Caco-2 (cell line): Measurements from ENCODE around the gene NFATC2. TPM values are rescaled to one million over a fixed set of nuclear protein-coding genes. Genes with fewer than 3 reads are reported as not detected.
"Not testable (repeated sequence)": the region's sequence is repeated elsewhere in the genome, so short reads cannot be mapped to it uniquely, and the experiment has no call there.

Experiments used
- BruUV-seq: library from RNA; stranded (reverse); fragments of 400-500 nt; replicated peaks from 2 replicates; lab custom pipeline; 2021; lab: Mats Ljungman, UMichigan
- CTCF ChIA-PET: fragments of 300-600 bp; sonication (Branson Sonifier 250); formaldehyde crosslinking; loops from one replicate; lab custom pipeline; 2022; ENCODE audit warnings: antibody characterized with exemption; lab: Charles Lee
- POLR2A ChIA-PET: fragments of 300-600 bp; sonication (Branson Sonifier 250); formaldehyde crosslinking; loops from one replicate; lab custom pipeline; 2022; ENCODE audit warnings: antibody characterized with exemption; lab: Charles Lee
- DNase-seq, 2 experiments: peaks; one replicate each; pipeline versions ENCODE4 v3.0.0 to v3.0.0-alpha.2; 2020 to 2022
- H3K27me3 ChIP-seq: replicated peaks from 2 replicates; pipeline ENCODE4 v1.6.0; 2011; ENCODE audit warnings: low read length; ENCODE audit not compliant: control insufficient read depth, insufficient read depth
- H3K36me3 ChIP-seq: 2 replicates; pipeline ENCODE4 v1.5.1; 2011; ENCODE audit warnings: low read length; ENCODE audit not compliant: control insufficient read depth, insufficient read depth
- H3K4me1 ChIP-seq: fragments of 250-450 bp; sonication (Bioruptor Pico); 2 replicates; pipeline ENCODE4 v1.5.1; 2020; ENCODE audit warnings: mild to moderate bottlenecking
- H3K4me3 ChIP-seq: 2 replicates; pipeline ENCODE4 v1.5.1; 2011; ENCODE audit warnings: low read depth, mild to moderate bottlenecking, control low read depth, low read length
- H3K9me3 ChIP-seq: fragments of 250-450 bp; sonication (Bioruptor Pico); 2 replicates; pipeline ENCODE4 v1.5.1; 2020; ENCODE audit warnings: mild to moderate bottlenecking, moderate library complexity
- H3K27ac Mint-ChIP-seq: one replicate; pipeline ENCODE4 v1.8.0; 2022; ENCODE audit warnings: mixed read lengths; ENCODE audit not compliant: unreplicated experiment
- H3K27me3 Mint-ChIP-seq: one replicate; pipeline ENCODE4 v1.8.0; 2022; ENCODE audit warnings: mixed read lengths; ENCODE audit not compliant: insufficient read depth, unreplicated experiment
- H3K36me3 Mint-ChIP-seq: one replicate; pipeline ENCODE4 v1.8.0; 2022; ENCODE audit warnings: mild to moderate bottlenecking, mixed read lengths; ENCODE audit not compliant: insufficient read depth, unreplicated experiment
- H3K4me1 Mint-ChIP-seq: one replicate; pipeline ENCODE4 v1.8.0; 2022; ENCODE audit warnings: low read depth, mixed read lengths; ENCODE audit not compliant: unreplicated experiment
- H3K4me3 Mint-ChIP-seq: one replicate; pipeline ENCODE4 v1.8.0; 2022; ENCODE audit warnings: mild to moderate bottlenecking, moderate library complexity, mixed read lengths; ENCODE audit not compliant: unreplicated experiment
- H3K9me3 Mint-ChIP-seq: one replicate; pipeline ENCODE4 v1.8.0; 2022; ENCODE audit warnings: mixed read lengths; ENCODE audit not compliant: unreplicated experiment
- intact Hi-C: fragments of 100-400 bp; cut with micrococcal nuclease; formaldehyde crosslinking; loops from one replicate; pipeline ENCODE4 v1.10.0; 2022; ENCODE audit not compliant: unreplicated experiment
- total RNA-seq: library from RNA; stranded (reverse); gene quantifications from 2 replicates; pipeline ENCODE4 v1.2.3, GENCODE V29; 2022
- TF ChIP-seq, protein P1 (sequence below), 2 experiments: fragments of 200-600 bp in 1 of 2; IDR thresholded peaks; 1 replicate in 1 of 2; 2 replicates in 1 of 2; pipeline versions ENCODE4 v1.5.1 to v1.8.0; 2011 to 2022; ENCODE audit warnings: antibody characterized with exemption in 1 of 2, control low read depth in 1 of 2, inconsistent platforms in 1 of 2, low read depth in 1 of 2, low read length in 1 of 2, mild to moderate bottlenecking in 1 of 2, moderate library complexity in 1 of 2; ENCODE audit not compliant: insufficient read depth in 1 of 2, severe bottlenecking in 1 of 2, unreplicated experiment in 1 of 2

Gene NFATC2
- total RNA-seq, 1 experiment from 2014 or later, result 20.8 TPM

DNA sequence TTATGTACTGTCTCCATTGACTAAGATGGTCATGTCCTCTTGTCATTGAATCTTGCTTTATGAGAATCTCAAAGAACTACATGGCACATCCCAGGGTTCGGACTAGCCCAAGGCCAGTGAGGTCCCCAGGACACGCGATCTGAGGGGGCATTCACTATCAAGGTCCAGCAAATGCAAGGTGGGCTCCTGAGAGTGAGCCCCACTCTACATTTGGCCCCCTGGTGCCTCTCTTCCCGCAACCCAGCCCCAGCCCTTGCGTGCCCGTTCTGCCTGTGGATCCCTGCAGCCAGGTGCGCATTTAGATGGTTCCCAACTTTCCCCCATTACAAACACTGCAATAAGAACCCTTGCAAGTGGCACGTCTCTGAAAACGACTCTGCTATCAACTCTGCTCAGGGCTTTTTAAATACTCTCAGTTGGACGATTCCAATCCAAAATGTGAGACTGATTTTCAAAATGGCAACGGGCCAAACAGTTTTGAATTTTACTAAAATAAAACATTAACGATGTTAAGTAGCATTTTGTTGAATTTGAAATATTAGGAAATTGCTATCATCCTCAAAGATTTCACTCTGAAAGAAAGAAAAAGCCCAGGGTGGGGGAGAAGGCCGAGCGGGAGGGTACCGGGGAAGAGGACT lies 59.6 kb downstream of the NFATC2 start:
- Mint-ChIP-seq H3K27me3 (no peaks in the 10 kb centered on the region), H3K27ac (no peak overlapping the region), H3K4me1 (no peaks in the 10 kb centered on the region), H3K36me3 (peaks cover 4% of the 10 kb centered on the region), H3K9me3 (peaks cover 10% of the 10 kb centered on the region), H3K4me3 (no peak overlapping the region)
- Histone ChIP-seq H3K4me3 (no peak overlapping the region), H3K36me3 (no peaks in the 10 kb centered on the region), H3K4me1 (no peaks in the 10 kb centered on the region), H3K9me3 (no peaks in the 10 kb centered on the region), H3K27me3 (no peaks in the 10 kb centered on the region)
- TF ChIP-seq, protein P1, sequence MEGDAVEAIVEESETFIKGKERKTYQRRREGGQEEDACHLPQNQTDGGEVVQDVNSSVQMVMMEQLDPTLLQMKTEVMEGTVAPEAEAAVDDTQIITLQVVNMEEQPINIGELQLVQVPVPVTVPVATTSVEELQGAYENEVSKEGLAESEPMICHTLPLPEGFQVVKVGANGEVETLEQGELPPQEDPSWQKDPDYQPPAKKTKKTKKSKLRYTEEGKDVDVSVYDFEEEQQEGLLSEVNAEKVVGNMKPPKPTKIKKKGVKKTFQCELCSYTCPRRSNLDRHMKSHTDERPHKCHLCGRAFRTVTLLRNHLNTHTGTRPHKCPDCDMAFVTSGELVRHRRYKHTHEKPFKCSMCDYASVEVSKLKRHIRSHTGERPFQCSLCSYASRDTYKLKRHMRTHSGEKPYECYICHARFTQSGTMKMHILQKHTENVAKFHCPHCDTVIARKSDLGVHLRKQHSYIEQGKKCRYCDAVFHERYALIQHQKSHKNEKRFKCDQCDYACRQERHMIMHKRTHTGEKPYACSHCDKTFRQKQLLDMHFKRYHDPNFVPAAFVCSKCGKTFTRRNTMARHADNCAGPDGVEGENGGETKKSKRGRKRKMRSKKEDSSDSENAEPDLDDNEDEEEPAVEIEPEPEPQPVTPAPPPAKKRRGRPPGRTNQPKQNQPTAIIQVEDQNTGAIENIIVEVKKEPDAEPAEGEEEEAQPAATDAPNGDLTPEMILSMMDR (IDR thresholded peaks at IDR 0.05; ENCODE audit: insufficient read depth in 1 of 2, low read depth in 1 of 2, low read length in 1 of 2, severe bottlenecking in 1 of 2, unreplicated experiment in 1 of 2), result no peak
- intact Hi-C loops, result no loop called here
- no TSS peak for BruUV-seq
- POLR2A ChIA-PET, result no interaction called here
- CTCF ChIA-PET, result no interaction called here
- DNase-seq, result no peak

DNA sequence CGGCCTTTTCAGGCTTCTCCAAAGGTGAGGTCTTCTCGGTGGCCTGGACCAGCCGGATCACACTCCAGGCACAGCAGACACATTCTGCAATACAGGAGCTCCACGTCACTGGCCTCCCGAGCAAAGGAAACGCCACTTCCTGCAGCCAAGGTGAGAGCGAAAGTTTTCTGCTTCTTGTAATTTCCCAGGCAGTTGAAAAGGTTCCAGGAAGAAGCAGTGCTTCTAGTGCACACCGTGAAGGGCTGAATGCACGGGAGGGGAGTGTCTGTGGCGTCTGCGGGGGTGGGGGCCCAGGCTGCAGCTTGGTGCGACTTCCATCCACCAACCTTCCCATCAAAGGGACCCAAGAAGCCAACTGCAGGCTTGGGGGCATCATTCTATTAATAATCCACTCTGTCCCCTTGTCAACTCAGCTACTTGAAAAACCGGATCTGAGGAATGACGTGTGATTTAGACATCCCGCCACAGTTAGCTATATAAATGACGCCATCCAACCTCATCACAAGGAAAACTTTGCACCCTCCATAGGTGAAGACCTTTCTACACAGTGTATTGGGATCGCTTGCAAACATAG lies 61.1 kb downstream of the NFATC2 start:
- ChIA-PET POLR2A (interaction anchor here (0.6 to 1.1 kb wide), 2 partner anchors 13 to 27 kb away, joined by 3 read pairs; no protein-coding TSS in a partner anchor), CTCF (no interaction called here)
- H3K27ac Mint-ChIP-seq, result no peak overlapping the region
- no TSS peak for BruUV-seq
- no peaks in the 10 kb centered on the region for H3K27me3 Mint-ChIP-seq
- Histone ChIP-seq H3K4me1 (no peaks in the 10 kb centered on the region), H3K9me3 (no peaks in the 10 kb centered on the region), H3K4me3 (no peak overlapping the region), H3K27me3 (no peaks in the 10 kb centered on the region), H3K36me3 (no peaks in the 10 kb centered on the region)
- intact Hi-C loops, result no loop called here
- H3K36me3 Mint-ChIP-seq, result peaks cover 4% of the 10 kb centered on the region
- H3K4me3 Mint-ChIP-seq, result no peak overlapping the region
- H3K9me3 Mint-ChIP-seq, result peaks cover 17% of the 10 kb centered on the region
- TF ChIP-seq, protein P1 (IDR thresholded peaks at IDR 0.05; ENCODE audit: insufficient read depth in 1 of 2, low read depth in 1 of 2, low read length in 1 of 2, severe bottlenecking in 1 of 2, unreplicated experiment in 1 of 2), result no peak
- peak in 1 of 2 experiments; percentile 22 for DNase-seq
- no peaks in the 10 kb centered on the region for H3K4me1 Mint-ChIP-seq

DNA sequence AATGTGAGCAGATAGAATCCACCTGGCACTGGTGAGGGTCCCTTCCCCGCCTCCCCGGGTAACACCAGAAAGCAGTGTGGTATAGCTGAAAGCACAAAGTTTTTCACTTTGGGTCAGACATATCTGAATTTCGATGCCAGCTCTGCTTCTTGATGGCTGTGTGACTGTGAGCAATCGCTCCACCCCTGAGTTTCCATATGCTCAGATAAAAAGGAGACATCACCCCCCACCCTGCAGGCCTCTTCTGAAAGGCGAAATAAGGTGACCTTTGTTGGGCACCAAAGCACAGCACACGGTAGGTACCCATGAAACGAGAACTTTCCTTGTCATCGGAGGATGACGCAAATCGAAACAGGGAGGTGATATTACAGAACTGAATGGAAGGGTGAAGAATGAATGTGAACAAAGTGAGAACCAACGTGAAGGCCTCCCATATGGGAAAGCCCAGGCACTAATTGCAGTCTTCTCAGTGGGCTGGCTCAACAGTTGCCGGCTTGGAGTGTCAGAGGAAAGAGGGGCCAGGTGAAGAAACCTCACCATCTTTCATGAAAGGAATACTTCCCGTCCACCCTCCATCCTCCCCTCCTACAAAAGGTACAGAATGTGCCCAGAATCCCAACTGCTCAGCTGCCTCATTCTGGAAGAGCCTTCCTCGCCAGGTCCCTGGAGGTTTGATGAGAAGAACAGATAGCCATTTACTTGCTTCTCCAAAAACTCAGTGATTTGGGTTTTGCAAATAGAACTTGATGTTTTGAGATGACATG lies 61.8 kb downstream of the NFATC2 start:
- POLR2A ChIA-PET, result interaction anchor here (1.1 kb wide), 1 partner anchor 14 kb away, joined by 3 read pairs; no protein-coding TSS in a partner anchor
- CTCF ChIA-PET, result no interaction called here
- intact Hi-C loops, result no loop called here
- no TSS peak for BruUV-seq
- Histone ChIP-seq H3K27me3 (no peaks in the 10 kb centered on the region), H3K4me3 (no peak overlapping the region), H3K36me3 (no peaks in the 10 kb centered on the region), H3K9me3 (no peaks in the 10 kb centered on the region), H3K4me1 (no peaks in the 10 kb centered on the region)
- H3K4me1 Mint-ChIP-seq, result no peaks in the 10 kb centered on the region
- no peaks in the 10 kb centered on the region for H3K36me3 Mint-ChIP-seq
- DNase-seq, result no peak
- TF ChIP-seq, protein P1 (IDR thresholded peaks at IDR 0.05; ENCODE audit: insufficient read depth in 1 of 2, low read depth in 1 of 2, low read length in 1 of 2, severe bottlenecking in 1 of 2, unreplicated experiment in 1 of 2), result no peak
- H3K9me3 Mint-ChIP-seq, result peaks cover 17% of the 10 kb centered on the region
- H3K27ac Mint-ChIP-seq, result no peak overlapping the region
- no peaks in the 10 kb centered on the region for H3K27me3 Mint-ChIP-seq
- H3K4me3 Mint-ChIP-seq, result no peak overlapping the region

DNA sequence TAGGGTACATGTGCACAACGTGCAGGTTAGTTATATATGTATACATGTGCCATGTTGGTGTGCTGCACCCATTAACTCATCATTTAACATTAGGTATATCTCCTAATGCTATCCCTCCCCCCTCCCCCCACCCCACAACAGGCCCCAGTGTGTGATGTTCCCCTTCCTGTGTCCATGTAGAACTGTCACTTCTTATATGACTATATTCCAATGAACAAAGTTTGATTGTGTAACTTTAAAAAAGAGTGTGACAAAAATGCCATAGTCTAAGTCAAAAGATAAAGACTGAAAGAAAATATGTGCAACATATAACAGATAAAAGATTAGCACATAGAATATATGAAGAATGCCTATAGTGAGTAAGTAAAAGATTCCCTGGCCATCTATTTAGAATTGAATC lies 66.4 kb downstream of the NFATC2 start:
- H3K4me3 Mint-ChIP-seq, POLR2A ChIA-PET, H3K27me3 ChIP-seq, intact Hi-C loops, DNase-seq, H3K9me3 ChIP-seq, H3K36me3 ChIP-seq, H3K4me1 ChIP-seq, BruUV-seq, H3K27me3 Mint-ChIP-seq, H3K27ac Mint-ChIP-seq, H3K4me1 Mint-ChIP-seq, H3K4me3 ChIP-seq, H3K36me3 Mint-ChIP-seq: not testable (repeated sequence)
- CTCF ChIA-PET, result interaction anchor here (0.9 kb wide), 1 partner anchor 119 kb away, joined by 3 read pairs; no protein-coding TSS in a partner anchor
- H3K9me3 Mint-ChIP-seq, result peaks cover 17% of the 10 kb centered on the region
